H1 (cell line): ENCODE measurements around the gene GRIFIN. TPM values are rescaled to one million over a fixed set of nuclear protein-coding genes. Genes with fewer than 3 reads are reported as not detected.

Experiments used
- BCL11A ChIP-seq, 2 experiments: IDR thresholded peaks; one replicate each; pipeline ENCODE4 v1.6.1; 2011; ENCODE audit warnings: low read depth in 2 of 2, low read length in 2 of 2, mild to moderate bottlenecking in 2 of 2
- FOSL1 ChIP-seq: IDR thresholded peaks from 2 replicates; pipeline ENCODE4 v1.6.1; 2011; ENCODE audit warnings: mild to moderate bottlenecking, low read depth, low read length, moderate library complexity; ENCODE audit not compliant: insufficient read depth
- PHF8 ChIP-seq: fragments of 200-600 bp; sonication (generic); conservative IDR thresholded peaks from 2 replicates; pipeline ENCODE4 v1.7.1; 2012; ENCODE audit warnings: low read depth, mild to moderate bottlenecking, inconsistent platforms, low read length, moderate library complexity
- SIRT6 ChIP-seq: IDR thresholded peaks from one replicate; pipeline ENCODE4 v1.7.1; 2012; ENCODE audit warnings: low read length, inconsistent platforms
- SUZ12 ChIP-seq: fragments of 200-600 bp; sonication (generic); IDR thresholded peaks from 2 replicates; pipeline ENCODE4 v1.6.1; 2012; ENCODE audit warnings: mild to moderate bottlenecking, inconsistent platforms, low read length, moderate library complexity, mixed read lengths
- ZNF274 ChIP-seq: IDR thresholded peaks from 2 replicates; pipeline ENCODE4 v1.7.0; 2012; ENCODE audit warnings: low read length, borderline replicate concordance; ENCODE audit errors: extremely low read depth
- polyA plus RNA-seq, 7 experiments: library from polyadenylated mRNA; depleted of rRNA in 3 of 7; stranded (reverse) in 5 of 7; unstranded in 2 of 7; fragments of >200 nt in 5 of 7; fragments of 200-250 nt in 2 of 7; gene quantifications; 1 replicate in 5 of 7; 2 replicates in 1 of 7; 4 replicates in 1 of 7; pipeline versions ENCODE4 v1.2.1 to v1.2.3, GENCODE V29; 2011 to 2013; ENCODE audit warnings: missing spikeins in 2 of 7, mixed read lengths in 2 of 7
- total RNA-seq: library from RNA; stranded (reverse); fragmentation: NEBNext Ultra II Directional; extraction: Animal tissue kit (Norgen Biotek cat#: 25700); gene quantifications from 2 replicates; pipeline ENCODE4 v1.2.1, GENCODE V29; 2021
- TF ChIP-seq, protein P1 (sequence below): IDR thresholded peaks from 2 replicates; pipeline ENCODE4 v1.6.1; 2011; ENCODE audit warnings: low read length, improper control_type of control experiment

The GRIFIN gene
- total and polyA plus RNA-seq, 2 of the 8 experiments (the other 6 are each of a cell fraction or from before 2014, with no cell fraction given), result not detected

- TF ChIP-seq, protein P1, sequence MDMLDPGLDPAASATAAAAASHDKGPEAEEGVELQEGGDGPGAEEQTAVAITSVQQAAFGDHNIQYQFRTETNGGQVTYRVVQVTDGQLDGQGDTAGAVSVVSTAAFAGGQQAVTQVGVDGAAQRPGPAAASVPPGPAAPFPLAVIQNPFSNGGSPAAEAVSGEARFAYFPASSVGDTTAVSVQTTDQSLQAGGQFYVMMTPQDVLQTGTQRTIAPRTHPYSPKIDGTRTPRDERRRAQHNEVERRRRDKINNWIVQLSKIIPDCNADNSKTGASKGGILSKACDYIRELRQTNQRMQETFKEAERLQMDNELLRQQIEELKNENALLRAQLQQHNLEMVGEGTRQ, result no peak
- TF ChIP-seq FOSL1, result no peak
- no peak for TF ChIP-seq BCL11A (IDR thresholded peaks at IDR 0.05; ENCODE audit: low read depth in 2 of 2, low read length in 2 of 2)
- no peak for TF ChIP-seq SUZ12
- TF ChIP-seq ZNF274, result no peak
- no peak for TF ChIP-seq PHF8
- no peak for TF ChIP-seq SIRT6
Observed at GRCh38 chr7:2500701-2501100, 24.5 kb upstream of the GRIFIN start (continued).
